Naive B cell (primary cell): ENCODE measurements around the gene ZBTB20. TPM values are rescaled to one million over a fixed set of nuclear protein-coding genes. Genes with fewer than 3 reads are reported as not detected.

Experiments used
- ATAC-seq, 2 donors: fragments of 150-1000 bp; cut with Tn5 transposase; 2 replicates each; pipeline ENCODE4 v1.10.0; 2021; ENCODE audit warnings: low read depth in 2 of 2, mild to moderate bottlenecking in 2 of 2, moderate library complexity in 2 of 2
- DNase-seq: peaks from one replicate; pipeline ENCODE4 v3.0.0; 2022
- H3K27ac Mint-ChIP-seq, 6 donors: one replicate each; pipeline ENCODE4 v1.8.0; 2020 to 2022; ENCODE audit warnings: mild to moderate bottlenecking in 6 of 6, mixed read lengths in 6 of 6, moderate library complexity in 5 of 6, inconsistent platforms in 2 of 6
- H3K27me3 Mint-ChIP-seq, 3 donors: one replicate each; pipeline ENCODE4 v1.8.0; 2021 to 2022; ENCODE audit warnings: mixed read lengths in 3 of 3, mild to moderate bottlenecking in 1 of 3
- H3K36me3 Mint-ChIP-seq, 2 donors: one replicate each; pipeline ENCODE4 v1.8.0; 2020 to 2022; ENCODE audit warnings: mixed read lengths in 2 of 2, inconsistent platforms in 1 of 2, mild to moderate bottlenecking in 1 of 2
- H3K4me1 Mint-ChIP-seq, 3 donors: one replicate each; pipeline ENCODE4 v1.8.0; 2020 to 2022; ENCODE audit warnings: mixed read lengths in 3 of 3, inconsistent platforms in 1 of 3, mild to moderate bottlenecking in 1 of 3, moderate library complexity in 1 of 3
- H3K4me3 Mint-ChIP-seq, 8 donors: one replicate each; pipeline ENCODE4 v1.8.0; 2020 to 2022; ENCODE audit warnings: mild to moderate bottlenecking in 8 of 8, mixed read lengths in 8 of 8, moderate library complexity in 8 of 8, inconsistent platforms in 2 of 8
- H3K9me3 Mint-ChIP-seq, 7 donors: one replicate each; pipeline ENCODE4 v1.8.0; 2020 to 2022; ENCODE audit warnings: mixed read lengths in 7 of 7, mild to moderate bottlenecking in 5 of 7, inconsistent platforms in 2 of 7, moderate library complexity in 1 of 7
- polyA plus RNA-seq, 6 donors: library from polyadenylated mRNA; unstranded; fragments of 300-500 nt; fragmentation: Illumina TruSeq; gene quantifications; one replicate each; pipeline ENCODE4 v1.2.3, GENCODE V29; 2021; ENCODE audit warnings: low read depth in 6 of 6

The ZBTB20 gene
- polyA plus RNA-seq, 6 donors from 2014 or later, result 20.4 to 38.5 (median 34.6) TPM

DNA sequence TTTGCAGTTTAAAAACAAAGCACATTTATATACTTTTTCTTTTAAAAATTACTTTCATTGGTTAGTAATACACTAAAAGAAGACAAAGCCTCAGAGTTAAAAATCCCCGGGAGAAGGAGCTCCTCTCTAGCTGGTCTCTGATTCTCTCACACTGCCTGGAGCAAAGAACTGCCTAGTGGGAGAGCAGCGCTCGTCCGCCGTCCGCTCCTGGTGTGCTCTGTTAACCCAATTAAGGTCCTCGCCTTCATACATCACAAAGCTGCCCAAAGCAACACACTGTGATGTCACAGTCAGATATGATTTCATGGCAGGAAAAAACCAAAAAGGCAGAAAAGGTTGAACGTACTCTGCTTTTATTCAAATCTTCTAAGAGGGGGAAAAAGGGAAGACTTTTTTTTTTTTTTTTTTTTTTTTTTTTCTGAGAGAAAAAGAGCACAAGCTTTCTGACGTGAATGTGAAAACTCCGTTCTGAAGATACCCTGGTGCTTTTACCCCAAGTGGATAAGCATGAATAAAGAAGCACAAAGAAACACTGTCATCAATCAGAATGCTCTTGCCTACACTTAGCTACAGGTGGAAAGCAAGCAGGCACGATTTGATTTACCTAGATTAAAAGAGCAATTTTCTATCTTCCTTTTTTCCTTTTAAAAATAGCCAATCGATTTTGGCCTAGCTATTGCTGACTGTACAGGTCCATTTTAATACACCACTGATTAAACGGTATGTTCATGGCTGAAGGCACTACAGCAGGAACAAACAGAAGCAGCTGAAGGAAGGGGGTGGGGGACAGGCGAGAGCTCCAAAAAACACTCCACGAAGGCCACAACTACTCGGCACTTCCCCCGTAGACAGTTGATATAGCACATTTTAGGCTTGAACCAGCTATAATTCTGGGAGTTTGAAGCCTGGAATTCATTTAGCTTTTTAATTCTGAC is 738.1 kb downstream of the ZBTB20 start:
- Mint-ChIP-seq H3K4me1 (peaks cover 20 to 37% (median 34%) of the 10 kb centered on the region in 3 donors), H3K36me3 (no peaks in the 10 kb centered on the region), H3K27me3 (no peaks in the 10 kb centered on the region), H3K4me3 (peak overlapping the region in 1 of 8 donors; percentile 21), H3K9me3 (no peaks in the 10 kb centered on the region), H3K27ac (peak overlapping the region in 5 of 6 donors; percentile 28 to 91 (median 54))
- ATAC-seq (peak in 1 of 2 donors; percentile 37), DNase-seq (no peak)

DNA sequence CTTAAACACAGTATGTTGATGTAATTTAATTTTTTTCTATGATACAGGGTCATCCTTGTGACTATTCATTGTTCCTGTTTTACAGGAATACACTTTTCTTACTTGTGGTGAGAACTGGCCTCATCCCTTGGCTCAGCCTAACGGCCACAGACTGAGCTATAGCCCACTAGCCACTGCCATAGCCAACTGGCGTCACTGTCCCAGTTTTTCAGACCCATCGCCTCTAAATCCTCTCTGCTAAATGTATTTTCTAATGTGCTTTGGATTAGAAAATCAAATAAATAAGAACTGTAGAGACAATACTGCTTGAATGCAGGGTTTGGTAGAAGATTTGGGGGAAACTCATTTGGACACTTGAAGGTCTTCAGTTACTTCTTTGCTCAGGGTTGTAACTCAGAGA is 740.2 kb downstream of the ZBTB20 start:
- no peak overlapping the region for H3K4me3 Mint-ChIP-seq
- no peaks in the 10 kb centered on the region for H3K27me3 Mint-ChIP-seq
- DNase-seq (no peak), ATAC-seq (no peak)
- no peaks in the 10 kb centered on the region for H3K36me3 Mint-ChIP-seq
- peaks cover 20 to 36% (median 26%) of the 10 kb centered on the region in 3 donors for H3K4me1 Mint-ChIP-seq
- H3K9me3 Mint-ChIP-seq, result no peaks in the 10 kb centered on the region
- peak overlapping the region in 2 of 6 donors; percentile 0 to 36 for H3K27ac Mint-ChIP-seq

DNA sequence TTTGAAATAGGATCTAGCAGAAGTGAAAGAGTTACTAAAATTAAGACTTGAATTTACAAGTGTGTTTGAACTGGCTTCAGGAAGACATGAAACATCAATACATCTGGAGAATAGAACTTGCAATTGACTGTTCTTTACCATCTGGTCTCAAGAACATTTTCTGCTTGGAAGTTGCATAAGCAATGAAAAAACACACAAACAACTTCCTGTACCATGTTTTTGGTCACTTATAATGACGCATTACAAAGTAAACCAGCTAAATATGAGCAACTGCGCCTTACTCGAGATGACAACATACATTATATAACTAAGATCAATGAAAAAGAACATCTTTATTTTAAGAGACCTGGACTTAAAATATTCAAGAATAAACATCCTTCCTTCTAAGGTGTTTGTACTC is 740.8 kb downstream of the ZBTB20 start:
- H3K4me3 Mint-ChIP-seq, result no peak overlapping the region
- no peaks in the 10 kb centered on the region for H3K9me3 Mint-ChIP-seq
- no peaks in the 10 kb centered on the region for H3K36me3 Mint-ChIP-seq
- peaks cover 20 to 31% (median 20%) of the 10 kb centered on the region in 3 donors for H3K4me1 Mint-ChIP-seq
- H3K27me3 Mint-ChIP-seq, result no peaks in the 10 kb centered on the region
- DNase-seq, result no peak
- no peak overlapping the region for H3K27ac Mint-ChIP-seq
- ATAC-seq, result no peak

- H3K27me3 Mint-ChIP-seq, result no peaks in the 10 kb centered on the region
- peak overlapping the region in 3 of 6 donors; percentile 17 to 64 (median 23) for H3K27ac Mint-ChIP-seq
- H3K36me3 Mint-ChIP-seq, result no peaks in the 10 kb centered on the region
- no peaks in the 10 kb centered on the region for H3K9me3 Mint-ChIP-seq
- peak; percentile 93 to 97 for ATAC-seq
- peak; percentile 27 for DNase-seq
- peaks cover 16 to 23% (median 20%) of the 10 kb centered on the region in 3 donors for H3K4me1 Mint-ChIP-seq
- no peak overlapping the region for H3K4me3 Mint-ChIP-seq
Measured at GRCh38 chr3:114405202-114405990, 741.7 kb downstream of the ZBTB20 start.

GRCh38 chr3:114404590-114404989 is 742.5 kb downstream of the ZBTB20 start:
- ATAC-seq (no peak), DNase-seq (no peak)
- peak overlapping the region in 2 of 6 donors; percentile 17 to 69 for H3K27ac Mint-ChIP-seq
- peaks cover 13 to 20% (median 15%) of the 10 kb centered on the region in 3 donors for H3K4me1 Mint-ChIP-seq
- H3K27me3 Mint-ChIP-seq, result no peaks in the 10 kb centered on the region
- H3K9me3 Mint-ChIP-seq, result no peaks in the 10 kb centered on the region
- H3K36me3 Mint-ChIP-seq, result no peaks in the 10 kb centered on the region
- no peak overlapping the region for H3K4me3 Mint-ChIP-seq

- no peaks in the 10 kb centered on the region for H3K27me3 Mint-ChIP-seq
- no peaks in the 10 kb centered on the region for H3K36me3 Mint-ChIP-seq
- no peak overlapping the region for H3K4me3 Mint-ChIP-seq
- DNase-seq (no peak), ATAC-seq (no peak)
- no peak overlapping the region for H3K27ac Mint-ChIP-seq
- H3K4me1 Mint-ChIP-seq, result peaks cover 7 to 15% (median 10%) of the 10 kb centered on the region in 3 donors
- H3K9me3 Mint-ChIP-seq, result no peaks in the 10 kb centered on the region
Measured at GRCh38 chr3:114402838-114403237, 744.2 kb downstream of the ZBTB20 start.

GRCh38 chr3:114401346-114401745 is 745.7 kb downstream of the ZBTB20 start:
- Mint-ChIP-seq H3K4me1 (peaks cover 9 to 11% (median 10%) of the 10 kb centered on the region in 3 donors), H3K9me3 (no peaks in the 10 kb centered on the region), H3K27ac (no peak overlapping the region), H3K4me3 (no peak overlapping the region), H3K36me3 (no peaks in the 10 kb centered on the region), H3K27me3 (no peaks in the 10 kb centered on the region)
- ATAC-seq (no peak), DNase-seq (no peak)

- Mint-ChIP-seq H3K36me3 (no peaks in the 10 kb centered on the region), H3K27ac (no peak overlapping the region), H3K27me3 (no peaks in the 10 kb centered on the region), H3K4me3 (no peak overlapping the region), H3K9me3 (no peaks in the 10 kb centered on the region), H3K4me1 (peaks cover 6 to 9% (median 7%) of the 10 kb centered on the region in 3 donors)
- ATAC-seq (no peak), DNase-seq (no peak)
Measured at GRCh38 chr3:114400371-114400770, 746.7 kb downstream of the ZBTB20 start.

DNA sequence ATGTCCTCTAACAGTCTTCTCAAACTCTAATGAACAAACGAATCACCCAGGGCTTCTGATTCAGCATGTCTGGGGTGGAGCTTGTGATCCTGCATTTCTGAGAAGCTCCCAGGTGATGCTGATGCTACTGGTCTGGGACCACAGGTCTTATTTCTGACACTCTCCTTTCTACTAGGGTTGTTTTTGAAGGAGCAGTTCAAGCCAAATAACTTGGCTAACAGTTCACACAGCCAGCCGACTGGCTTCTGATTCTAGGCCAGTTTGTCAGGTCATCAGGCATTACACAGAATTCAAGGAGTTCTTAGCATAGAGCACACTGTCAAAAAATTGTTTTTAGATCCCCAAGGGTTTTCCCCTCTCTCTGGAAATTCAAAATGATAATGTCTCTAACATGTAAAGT is 752.5 kb downstream of the ZBTB20 start:
- Mint-ChIP-seq H3K4me3 (no peak overlapping the region), H3K9me3 (no peaks in the 10 kb centered on the region), H3K27me3 (no peaks in the 10 kb centered on the region), H3K27ac (peak overlapping the region in 1 of 6 donors; percentile 9), H3K36me3 (no peaks in the 10 kb centered on the region), H3K4me1 (peaks cover 3 to 18% (median 9%) of the 10 kb centered on the region in 3 donors)
- no peak for DNase-seq
- no peak for ATAC-seq

DNA sequence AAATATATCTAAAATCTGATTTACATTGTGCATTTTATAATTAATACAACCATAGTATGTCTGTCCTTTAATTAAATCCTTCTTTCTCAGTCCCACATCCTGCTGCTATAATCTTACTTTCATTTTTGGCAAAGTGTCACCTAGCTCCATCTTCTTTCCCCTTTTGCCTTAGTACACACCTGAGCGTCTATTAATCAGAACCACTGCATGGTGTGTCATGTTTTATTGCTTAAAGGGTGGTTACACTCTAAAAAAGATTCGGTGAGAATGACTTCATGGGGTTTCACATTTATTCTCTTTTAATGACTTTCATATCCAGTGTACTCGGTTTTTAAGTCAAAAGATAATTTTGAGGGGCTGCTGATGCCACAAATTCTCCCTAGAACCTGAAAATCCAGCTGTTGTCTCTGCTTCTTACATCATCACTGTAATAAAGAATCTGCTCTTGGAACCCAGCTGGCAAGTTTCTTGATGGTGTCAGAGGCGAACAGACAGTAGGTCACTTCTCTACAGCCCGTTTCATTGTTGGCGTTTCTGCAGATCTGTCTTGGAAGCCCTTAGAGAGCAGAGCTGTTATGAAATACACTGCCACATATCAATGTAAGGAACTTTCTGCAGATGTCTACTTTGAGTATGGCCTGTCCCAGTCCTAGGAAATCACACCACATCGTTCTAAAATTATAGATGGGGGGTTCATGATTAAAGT is 753.6 kb downstream of the ZBTB20 start:
- no peaks in the 10 kb centered on the region for H3K27me3 Mint-ChIP-seq
- ATAC-seq (no peak), DNase-seq (no peak)
- peaks cover 3 to 18% (median 15%) of the 10 kb centered on the region in 3 donors for H3K4me1 Mint-ChIP-seq
- H3K27ac Mint-ChIP-seq, result peak overlapping the region in 1 of 6 donors; percentile 13
- H3K36me3 Mint-ChIP-seq, result peaks cover 3 to 7% of the 10 kb centered on the region in 2 donors
- H3K4me3 Mint-ChIP-seq, result no peak overlapping the region
- no peaks in the 10 kb centered on the region for H3K9me3 Mint-ChIP-seq

DNA sequence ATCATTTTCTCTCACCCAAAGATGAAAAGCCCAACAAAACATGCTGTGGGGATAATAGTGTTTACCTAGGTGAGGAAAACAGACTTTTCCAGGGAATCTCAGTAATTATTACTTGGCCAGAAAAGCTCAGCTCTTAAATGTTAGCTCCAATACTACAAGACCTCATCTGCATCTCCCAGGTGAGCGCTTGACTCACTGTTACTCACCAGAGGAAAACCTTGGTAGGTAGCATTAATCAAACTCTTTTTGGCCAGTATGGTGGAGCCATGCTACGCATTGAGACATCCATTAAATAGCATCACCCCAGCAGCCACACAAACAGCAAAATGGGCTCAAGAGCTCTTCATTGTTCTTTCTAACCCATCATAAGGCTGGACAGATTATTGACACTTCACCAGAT is 754.3 kb downstream of the ZBTB20 start:
- H3K27ac Mint-ChIP-seq, result no peak overlapping the region
- DNase-seq (no peak), ATAC-seq (no peak)
- H3K4me1 Mint-ChIP-seq, result peaks cover 3 to 18% (median 16%) of the 10 kb centered on the region in 3 donors
- no peaks in the 10 kb centered on the region for H3K27me3 Mint-ChIP-seq
- peaks cover 7 to 13% of the 10 kb centered on the region in 2 donors for H3K36me3 Mint-ChIP-seq
- no peak overlapping the region for H3K4me3 Mint-ChIP-seq
- no peaks in the 10 kb centered on the region for H3K9me3 Mint-ChIP-seq

DNA sequence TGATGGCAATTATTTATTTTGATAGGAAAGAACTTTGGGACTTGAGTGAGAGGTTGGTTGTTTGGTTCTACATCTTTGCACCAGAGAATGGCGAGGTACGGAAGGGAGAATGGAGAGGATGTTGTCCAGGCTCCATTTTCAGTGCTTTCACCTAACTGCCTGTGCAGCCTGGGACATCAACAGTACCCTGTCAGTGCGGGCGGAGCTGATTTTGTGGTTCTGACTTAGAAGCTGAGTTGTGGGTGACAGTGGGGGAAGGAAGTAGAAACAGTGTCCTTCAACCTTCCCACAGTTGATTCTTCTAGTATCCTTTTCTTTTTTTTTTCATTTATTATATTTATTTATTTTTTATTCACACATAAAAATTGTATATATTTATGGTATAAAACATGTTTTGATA is 757.9 kb downstream of the ZBTB20 start:
- no peak overlapping the region for H3K4me3 Mint-ChIP-seq
- H3K4me1 Mint-ChIP-seq, result peaks cover 3 to 16% (median 11%) of the 10 kb centered on the region in 3 donors
- ATAC-seq (no peak), DNase-seq (no peak)
- no peaks in the 10 kb centered on the region for H3K27me3 Mint-ChIP-seq
- H3K27ac Mint-ChIP-seq, result peak overlapping the region in 4 of 6 donors; percentile 1 to 90 (median 52)
- peaks cover 7 to 13% of the 10 kb centered on the region in 2 donors for H3K36me3 Mint-ChIP-seq
- H3K9me3 Mint-ChIP-seq, result no peaks in the 10 kb centered on the region

DNA sequence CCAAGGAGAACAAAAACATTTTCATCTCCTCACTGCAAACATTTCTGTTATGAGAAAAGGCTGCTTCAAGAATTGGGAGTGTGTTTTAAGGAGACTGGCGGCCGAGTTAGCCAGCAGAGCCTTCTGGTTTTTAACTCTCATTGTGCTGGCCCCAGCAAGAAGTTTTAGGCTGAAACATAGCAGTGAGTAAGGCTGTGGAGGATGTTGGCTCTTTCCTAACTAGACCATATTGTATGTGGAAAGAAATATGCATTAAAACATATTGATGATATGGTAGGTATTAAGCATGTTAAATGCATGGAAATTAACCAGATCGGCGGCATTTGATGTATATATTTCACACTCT is 762.6 kb downstream of the ZBTB20 start:
- Mint-ChIP-seq H3K36me3 (peaks cover 11 to 13% of the 10 kb centered on the region in 2 donors), H3K4me3 (peak overlapping the region in 5 of 8 donors; percentile 75 to 86 (median 82)), H3K27me3 (no peaks in the 10 kb centered on the region), H3K4me1 (peaks cover 0 to 7% (median 6%) of the 10 kb centered on the region in 3 donors), H3K27ac (peak overlapping the region in 1 of 6 donors; percentile 6), H3K9me3 (no peaks in the 10 kb centered on the region)
- no peak for ATAC-seq
- DNase-seq, result no peak
